ENCODE data around the gene ADAM33. TPM values are rescaled to one million over a fixed set of nuclear protein-coding genes. Genes with fewer than 3 reads are reported as not detected.

The ADAM33 gene
- polyA plus RNA-seq, 3 donors, result not detected

- 89% methylated on average over 2 of the region's 5 CpGs for WGBS (ENCODE audit: insufficient coverage)
- Histone ChIP-seq H3K79me2 (ENCODE audit: insufficient read depth, low read length) (no peaks in the 10 kb centered on the region), H3K4me1 (ENCODE audit: control insufficient read depth in 1 of 2, insufficient read depth in 2 of 2, low read length in 2 of 2) (no peaks in the 10 kb centered on the region), H3K9ac (ENCODE audit: insufficient read depth, low read length, poor library complexity, severe bottlenecking) (no peak overlapping the region), H2AFZ (ENCODE audit: insufficient read depth, low read depth, low read length, poor library complexity, severe bottlenecking) (no peak overlapping the region), H3K9me3 (replicated peaks in 1 of 2; ENCODE audit: control insufficient read depth in 1 of 2, insufficient read depth in 1 of 2, low read length in 2 of 2) (peaks cover 4 to 8% of the 10 kb centered on the region in 2 donors), H3K27me3 (ENCODE audit: control insufficient read depth in 2 of 2, insufficient read depth in 2 of 2, low read length in 2 of 2) (no peaks in the 10 kb centered on the region), H3K36me3 (replicated peaks in 1 of 2; ENCODE audit: control insufficient read depth in 1 of 2, insufficient read depth in 2 of 2, low read length in 2 of 2) (no peaks in the 10 kb centered on the region), H3K4me3 (replicated peaks in 1 of 3; ENCODE audit: low read depth in 2 of 3, low read length in 3 of 3) (no peak overlapping the region), H3K4me2 (replicated peaks; ENCODE audit: extremely low read depth, low read length, poor library complexity, severe bottlenecking) (no peak overlapping the region), H4K20me1 (ENCODE audit: insufficient read depth, low read length) (no peaks in the 10 kb centered on the region), H3K27ac (ENCODE audit: low read depth in 1 of 2, low read length in 2 of 2) (no peak overlapping the region)
- H3K4me1 Mint-ChIP-seq, result no peaks in the 10 kb centered on the region
- peaks cover 0 to 4% of the 10 kb centered on the region in 2 donors for H3K36me3 Mint-ChIP-seq
- H3K4me3 Mint-ChIP-seq, result no peak overlapping the region
- H3K27ac Mint-ChIP-seq, result no peak overlapping the region
- intact Hi-C loops (cut with micrococcal nuclease), result no loop called here
- peaks cover 1 to 7% (median 3%) of the 10 kb centered on the region in 3 donors for H3K27me3 Mint-ChIP-seq (ENCODE audit: low read depth in 3 of 3)
- no peak for DNase-seq
- peaks cover 3 to 12% (median 5%) of the 10 kb centered on the region in 7 donors for H3K9me3 Mint-ChIP-seq
- no peak for TF ChIP-seq CTCF (IDR thresholded peaks at IDR 0.05)
Observed at GRCh38 chr20:3694864-3695263, 13.1 kb upstream of the ADAM33 start.

GRCh38 chr20:3693376-3693775, 11.6 kb upstream of the ADAM33 start:
- TF ChIP-seq CTCF (IDR thresholded peaks at IDR 0.05), result no peak
- Histone ChIP-seq H3K27me3 (ENCODE audit: control insufficient read depth in 2 of 2, insufficient read depth in 2 of 2, low read length in 2 of 2) (no peaks in the 10 kb centered on the region), H3K79me2 (ENCODE audit: insufficient read depth, low read length) (no peaks in the 10 kb centered on the region), H4K20me1 (ENCODE audit: insufficient read depth, low read length) (no peaks in the 10 kb centered on the region), H3K36me3 (replicated peaks in 1 of 2; ENCODE audit: control insufficient read depth in 1 of 2, insufficient read depth in 2 of 2, low read length in 2 of 2) (no peaks in the 10 kb centered on the region), H3K9ac (ENCODE audit: insufficient read depth, low read length, poor library complexity, severe bottlenecking) (no peak overlapping the region), H2AFZ (ENCODE audit: insufficient read depth, low read depth, low read length, poor library complexity, severe bottlenecking) (no peak overlapping the region), H3K4me1 (ENCODE audit: control insufficient read depth in 1 of 2, insufficient read depth in 2 of 2, low read length in 2 of 2) (no peaks in the 10 kb centered on the region), H3K27ac (ENCODE audit: low read depth in 1 of 2, low read length in 2 of 2) (no peak overlapping the region), H3K9me3 (replicated peaks in 1 of 2; ENCODE audit: control insufficient read depth in 1 of 2, insufficient read depth in 1 of 2, low read length in 2 of 2) (peaks cover 4 to 8% of the 10 kb centered on the region in 2 donors), H3K4me3 (replicated peaks in 1 of 3; ENCODE audit: low read depth in 2 of 3, low read length in 3 of 3) (no peak overlapping the region), H3K4me2 (replicated peaks; ENCODE audit: extremely low read depth, low read length, poor library complexity, severe bottlenecking) (no peak overlapping the region)
- Mint-ChIP-seq H3K27ac (no peak overlapping the region), H3K4me3 (no peak overlapping the region), H3K36me3 (peaks cover 0 to 4% of the 10 kb centered on the region in 2 donors), H3K9me3 (peaks cover 3 to 12% (median 5%) of the 10 kb centered on the region in 7 donors), H3K4me1 (no peaks in the 10 kb centered on the region), H3K27me3 (ENCODE audit: low read depth in 3 of 3) (peaks cover 2 to 8% (median 3%) of the 10 kb centered on the region in 3 donors)
- intact Hi-C loops (cut with micrococcal nuclease), result no loop called here
- 95% methylated on average over 13 of the region's 13 CpGs for WGBS (ENCODE audit: insufficient coverage)
- DNase-seq, result no peak

Data from CD14-positive monocyte (primary cell).